Ammon's horn (tissue), 1 donor: ENCODE results near the gene DBNL.

Source experiments
- DNase-seq: peaks from one replicate; pipeline ENCODE4 v3.0.0-alpha.2; 2016; ENCODE audit warnings: low spot score

Gene DBNL

DNA sequence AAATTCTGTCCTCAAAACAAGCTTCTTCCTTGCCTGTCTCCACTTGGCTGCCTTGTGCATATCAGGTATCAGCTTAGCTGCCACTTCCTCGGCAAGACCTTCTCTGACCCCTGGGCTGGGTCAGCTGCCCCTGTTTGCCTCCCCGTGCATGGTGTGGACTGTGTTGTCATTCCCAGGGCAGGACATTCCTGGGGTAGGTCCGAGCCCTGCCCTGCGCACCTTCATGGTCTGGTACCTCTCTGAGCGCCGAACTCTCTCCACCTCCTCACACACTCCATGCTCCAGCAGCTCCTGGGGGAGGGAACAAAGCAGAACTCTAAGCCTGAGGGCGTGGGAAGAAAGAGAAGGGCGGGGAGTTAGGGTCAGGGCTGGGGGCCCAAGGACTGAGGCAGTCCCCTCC is 34.0 kb downstream of the DBNL start:
- DNase-seq: no peak

DNA sequence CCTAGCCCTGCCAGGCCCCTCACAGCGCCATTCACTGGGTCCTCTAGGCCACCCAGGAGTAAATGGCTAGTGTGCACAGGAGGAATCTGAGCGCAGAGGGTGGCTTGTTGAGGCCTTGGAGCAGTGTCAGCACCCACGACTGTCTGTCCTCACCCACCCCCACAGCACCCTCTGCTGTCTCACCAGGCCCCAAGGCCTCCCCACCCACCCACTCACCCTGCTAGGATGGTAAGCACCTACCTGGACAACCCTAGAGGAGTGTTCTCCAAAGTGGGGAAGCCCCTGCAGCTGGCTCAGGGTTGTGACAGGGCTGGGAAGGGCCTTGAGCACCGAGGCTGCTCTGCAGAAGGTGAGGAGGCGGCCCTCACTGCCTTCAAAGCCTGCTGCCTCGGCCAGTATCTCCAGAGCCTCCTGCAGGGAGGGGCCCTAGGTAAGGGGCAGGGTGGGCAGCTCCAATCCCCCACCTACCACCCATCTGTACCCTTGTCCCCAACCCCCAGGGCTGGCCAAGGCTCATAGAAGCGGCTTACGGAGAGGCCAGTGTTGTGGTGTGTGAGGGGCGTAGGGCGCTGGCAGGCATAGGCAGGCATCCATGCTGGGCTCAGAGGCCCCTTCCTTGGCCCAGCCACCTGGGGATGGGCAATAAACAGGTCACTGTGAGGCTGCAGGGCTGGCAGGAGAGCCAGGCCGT is 35.0 kb downstream of the DBNL start:
- DNase-seq: no peak

DNA sequence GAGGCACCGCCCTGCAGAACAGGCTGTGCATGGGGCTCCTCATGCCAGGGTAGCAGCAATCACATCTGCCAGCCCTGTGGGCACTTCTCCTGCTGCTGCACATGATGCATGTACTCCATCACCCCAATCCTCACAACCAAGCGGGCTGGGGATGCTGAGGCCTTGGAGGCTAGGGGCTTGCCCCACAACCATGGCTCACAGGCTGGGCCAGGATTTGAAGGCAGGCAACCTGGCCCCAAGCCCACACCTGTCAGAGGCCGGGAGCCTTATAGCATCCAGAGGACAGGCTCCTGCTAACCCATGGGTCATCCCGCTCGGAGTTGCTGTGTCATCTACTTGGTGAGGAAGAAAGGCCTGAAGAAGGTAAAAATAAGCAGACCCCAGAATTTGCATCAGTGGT is 35.6 kb downstream of the DBNL start:
- no peak for DNase-seq

DNA sequence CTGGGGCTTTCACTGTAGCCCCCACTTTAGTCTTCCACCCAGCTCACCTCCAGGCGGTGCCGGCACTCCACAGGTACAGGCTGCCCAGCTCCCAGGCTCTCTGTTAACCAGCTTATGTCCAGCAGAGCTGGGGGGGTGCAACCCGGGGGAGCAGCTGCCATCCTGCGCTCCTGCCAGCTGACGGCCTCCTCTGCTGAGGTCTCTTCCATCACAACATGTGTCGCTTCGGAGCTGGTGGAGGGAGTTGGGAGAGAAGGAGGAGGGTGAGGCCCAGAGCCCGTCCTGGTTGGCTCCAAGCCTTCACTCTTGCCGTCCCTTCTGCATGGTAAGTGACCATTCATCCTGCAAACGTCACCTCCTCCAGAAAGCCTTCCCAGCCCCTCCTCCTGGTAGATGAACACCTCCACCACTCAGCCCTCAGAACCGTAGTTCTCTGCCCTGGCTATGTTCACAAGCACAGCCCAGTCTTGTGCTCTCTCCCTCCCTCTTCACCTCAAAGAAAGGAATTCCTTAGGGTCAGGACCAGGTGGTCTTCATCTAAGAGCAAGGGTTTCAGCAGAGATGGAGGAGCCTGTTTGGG is 36.3 kb downstream of the DBNL start:
- DNase-seq: no peak

DNA sequence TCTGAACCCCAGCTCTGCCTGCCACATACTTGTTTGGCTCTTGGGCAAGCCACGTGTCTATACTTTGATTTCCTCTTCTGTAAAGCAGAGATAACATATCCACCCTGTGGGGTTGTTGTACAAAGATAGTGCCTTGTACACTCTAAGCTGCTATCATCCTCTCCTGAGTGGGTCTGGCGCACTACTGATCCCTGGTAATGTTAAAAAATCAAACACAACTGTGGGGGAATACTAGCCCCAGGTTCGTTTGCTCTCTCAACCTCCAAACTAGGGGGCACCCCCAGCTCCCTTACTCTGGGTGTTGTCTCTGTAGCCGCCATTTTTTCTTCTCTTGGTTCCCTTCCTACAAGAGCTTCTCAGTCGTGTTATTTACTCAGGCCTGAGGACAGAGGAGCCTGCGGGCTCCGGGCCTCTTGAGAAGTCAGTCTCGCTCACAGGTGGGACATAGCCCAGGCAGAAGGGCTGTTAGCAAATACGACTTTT is 36.8 kb downstream of the DBNL start:
- no peak for DNase-seq

DNA sequence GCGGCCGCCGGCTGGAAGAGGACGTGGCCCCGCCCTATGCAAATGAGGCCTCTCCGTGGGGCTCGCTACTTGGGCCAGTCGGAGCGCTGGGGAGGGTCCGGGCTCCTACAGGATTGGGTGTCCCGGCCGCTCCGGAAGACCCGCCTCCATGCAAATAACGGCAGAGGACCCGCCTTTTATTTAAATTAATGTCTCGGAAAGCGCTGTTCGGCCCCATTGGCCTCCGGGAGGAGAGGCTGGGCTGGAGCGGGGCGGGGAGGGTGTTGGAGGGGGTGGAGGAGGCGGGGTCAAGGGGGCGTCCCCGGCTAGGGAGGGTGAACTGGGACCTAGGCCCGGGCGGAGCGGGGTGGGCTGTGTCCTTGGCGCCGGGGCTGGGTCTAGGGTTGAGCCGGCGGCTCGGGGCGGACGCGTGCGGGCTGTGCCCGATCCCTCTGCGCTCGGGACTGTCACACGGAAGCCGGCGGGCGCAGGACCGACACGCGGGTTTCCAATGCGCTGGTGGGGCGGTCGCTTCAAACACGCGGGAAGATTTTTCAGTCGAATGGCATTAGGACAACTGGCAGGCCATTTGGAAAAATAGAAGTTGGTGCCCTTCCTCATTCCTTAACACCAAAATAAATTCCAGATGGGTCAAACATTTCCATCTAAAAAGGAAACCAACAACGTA is 38.2 kb downstream of the DBNL start:
- DNase-seq: peak; percentile 99

DNA sequence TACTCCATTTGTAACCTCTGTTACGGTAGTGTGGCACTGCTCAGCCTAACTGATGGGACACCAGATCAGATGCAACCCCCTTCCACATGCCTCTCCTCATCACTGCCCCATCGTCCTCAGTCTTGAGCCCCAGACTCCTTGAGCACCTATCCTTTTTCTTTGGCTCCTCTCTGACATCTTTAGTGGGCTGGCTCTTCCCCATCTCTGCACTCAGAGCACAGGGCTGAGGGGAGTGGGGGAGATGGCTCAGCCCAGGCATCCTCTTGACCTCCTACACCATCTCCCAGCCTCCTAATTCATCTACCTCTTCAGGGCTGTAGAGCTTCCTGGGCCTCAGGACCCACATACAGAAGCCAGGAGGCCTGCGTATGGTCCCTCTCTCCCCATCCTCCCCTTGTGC is 39.3 kb downstream of the DBNL start:
- DNase-seq: no peak

DNA sequence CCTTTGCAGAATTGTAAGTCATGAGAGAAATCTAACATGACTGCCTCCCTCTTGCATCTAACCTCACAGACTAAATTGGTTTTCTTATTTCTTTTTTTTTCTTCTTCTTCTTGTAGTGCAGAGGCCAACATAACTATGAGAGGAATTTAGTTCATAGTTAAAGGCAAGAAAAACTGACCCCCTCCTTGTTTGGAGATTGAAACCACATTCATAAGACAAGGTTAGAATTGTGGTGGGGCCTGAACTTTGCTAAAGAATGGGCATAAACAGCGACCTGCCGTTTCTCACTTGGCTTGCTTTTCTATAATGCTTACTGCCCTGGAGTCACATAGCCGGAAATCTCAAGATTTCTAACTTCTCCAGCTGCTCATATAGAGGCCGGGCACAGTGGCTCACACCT is 40.2 kb downstream of the DBNL start:
- DNase-seq: no peak

DNA sequence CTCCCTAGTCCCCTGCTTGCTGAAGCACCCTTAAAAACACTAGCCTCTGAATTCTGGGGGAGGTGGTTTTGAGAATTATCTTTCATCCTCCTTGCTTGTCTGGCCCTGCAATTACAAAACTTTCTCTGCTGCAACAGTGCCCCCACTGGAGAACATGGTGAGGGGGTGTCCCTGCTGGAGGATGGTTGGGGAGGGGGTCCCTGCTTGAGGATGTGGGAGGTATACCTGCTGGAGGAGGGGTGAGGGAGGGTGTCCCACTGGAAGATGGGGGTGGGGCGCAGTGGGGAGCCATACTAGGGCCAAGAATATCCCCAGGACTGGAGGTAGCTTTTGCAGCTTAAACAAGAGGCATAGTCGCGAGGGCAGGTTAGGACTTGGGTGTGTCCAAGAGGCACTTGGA is 41.0 kb downstream of the DBNL start:
- no peak for DNase-seq

DNA sequence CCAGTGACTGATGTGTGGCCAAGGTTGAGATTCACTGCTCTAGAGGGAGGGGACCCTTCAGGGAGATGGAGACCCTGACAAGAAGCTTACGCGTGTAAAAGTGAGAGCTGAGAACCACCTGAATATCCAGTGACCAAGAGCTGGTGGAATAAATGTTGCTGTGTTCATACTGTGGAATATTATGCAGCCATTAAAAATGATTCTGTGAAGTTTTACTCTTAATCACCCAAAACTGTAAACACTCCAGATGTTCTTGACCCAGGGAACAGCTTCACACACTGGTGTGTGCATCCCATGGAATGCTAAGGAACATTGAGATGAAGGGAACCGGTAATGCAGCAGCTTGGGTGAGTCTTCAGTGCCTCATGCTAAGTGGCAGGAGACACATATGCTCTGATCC is 42.1 kb downstream of the DBNL start:
- no peak for DNase-seq

DNA sequence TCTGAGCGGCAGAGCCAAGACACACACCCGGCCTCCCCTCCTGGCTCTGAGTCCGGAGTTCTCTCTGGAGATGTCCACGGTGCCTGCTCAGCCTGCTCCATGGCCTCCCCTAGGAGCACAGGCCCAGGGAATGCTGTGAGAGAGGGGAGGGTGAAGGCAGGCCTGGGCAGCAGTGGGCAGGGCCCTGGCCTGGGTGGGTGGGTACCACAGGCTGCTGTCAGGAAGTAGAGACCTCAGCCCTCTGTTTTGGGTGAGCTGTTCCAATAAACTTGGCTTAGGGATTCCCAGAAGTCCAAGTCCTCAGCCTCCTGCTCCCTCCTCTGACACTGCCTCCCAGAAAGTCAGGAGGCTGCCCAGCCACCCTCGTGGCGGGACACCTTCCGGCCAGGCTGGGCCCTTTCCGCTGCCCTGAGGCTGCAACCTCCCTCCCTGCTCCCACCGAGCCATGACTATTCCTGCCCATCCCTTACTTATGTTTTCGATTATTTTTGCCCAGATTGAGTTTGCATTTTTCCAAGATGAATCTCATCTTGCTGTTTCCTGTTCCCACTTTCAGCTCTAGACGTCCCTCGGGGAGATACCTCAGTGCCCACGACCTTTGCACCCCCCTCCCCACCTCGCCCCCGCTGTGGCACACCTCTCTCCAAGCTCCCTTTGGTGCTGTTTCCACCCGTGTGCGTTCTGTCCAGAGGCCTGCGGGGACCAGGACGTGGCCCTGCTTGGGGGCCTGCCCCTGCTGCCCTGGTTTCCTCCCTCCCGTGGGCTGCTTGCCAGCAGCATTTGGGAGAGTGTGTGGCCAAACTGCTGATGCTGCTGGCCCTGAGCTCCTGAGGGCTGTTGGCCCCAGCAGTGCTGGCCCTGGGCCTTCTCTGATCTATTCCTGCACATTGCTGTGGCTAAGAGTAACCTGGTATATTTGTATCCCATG is 43.7 kb downstream of the DBNL start:
- peak; percentile 47 for DNase-seq

DNA sequence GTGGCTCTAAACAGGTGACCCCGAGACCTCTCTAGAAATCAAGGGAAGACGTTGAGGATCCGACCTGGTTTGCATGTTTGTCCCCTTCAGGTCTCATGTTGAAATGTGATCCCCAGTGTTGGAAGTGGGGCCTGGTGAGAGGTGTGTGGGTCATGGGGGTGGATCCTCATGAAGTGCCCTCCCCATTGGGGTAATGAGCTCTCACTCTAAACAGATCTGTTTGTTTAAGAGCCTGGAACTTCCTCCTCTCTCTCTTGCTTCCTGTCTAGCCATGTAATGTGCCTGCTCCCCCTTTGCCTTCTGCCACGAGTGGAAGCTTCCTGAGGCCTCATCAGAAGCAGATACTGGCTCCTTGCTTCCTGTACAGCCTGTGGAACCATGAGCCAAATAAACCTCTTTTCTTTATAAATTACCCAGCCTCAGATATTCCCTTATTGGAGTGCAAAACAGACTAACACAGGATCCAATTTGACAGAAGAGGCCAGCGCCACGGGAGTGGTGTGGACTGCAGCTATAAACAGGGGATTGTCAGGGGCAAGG is 48.7 kb downstream of the DBNL start:
- no peak for DNase-seq

DNA sequence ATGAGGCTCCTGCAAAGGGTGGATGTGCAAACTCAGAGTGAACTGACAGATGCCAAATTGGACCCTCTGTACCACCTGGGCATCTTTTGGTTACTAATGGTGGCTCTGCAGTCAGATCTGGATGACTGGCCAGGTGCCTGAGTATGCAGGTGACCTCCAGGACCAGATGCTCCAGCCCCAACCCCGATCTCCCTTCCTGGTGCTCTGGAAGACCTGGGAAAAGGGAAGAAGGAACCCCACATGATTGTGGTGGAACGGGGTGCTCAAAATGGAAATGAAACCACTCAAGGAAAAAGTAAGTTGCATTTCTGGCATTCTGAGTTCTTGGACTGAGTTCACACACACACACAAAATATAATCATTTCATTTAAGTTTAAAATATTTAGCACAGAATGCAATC is 49.9 kb downstream of the DBNL start:
- no peak for DNase-seq

DNA sequence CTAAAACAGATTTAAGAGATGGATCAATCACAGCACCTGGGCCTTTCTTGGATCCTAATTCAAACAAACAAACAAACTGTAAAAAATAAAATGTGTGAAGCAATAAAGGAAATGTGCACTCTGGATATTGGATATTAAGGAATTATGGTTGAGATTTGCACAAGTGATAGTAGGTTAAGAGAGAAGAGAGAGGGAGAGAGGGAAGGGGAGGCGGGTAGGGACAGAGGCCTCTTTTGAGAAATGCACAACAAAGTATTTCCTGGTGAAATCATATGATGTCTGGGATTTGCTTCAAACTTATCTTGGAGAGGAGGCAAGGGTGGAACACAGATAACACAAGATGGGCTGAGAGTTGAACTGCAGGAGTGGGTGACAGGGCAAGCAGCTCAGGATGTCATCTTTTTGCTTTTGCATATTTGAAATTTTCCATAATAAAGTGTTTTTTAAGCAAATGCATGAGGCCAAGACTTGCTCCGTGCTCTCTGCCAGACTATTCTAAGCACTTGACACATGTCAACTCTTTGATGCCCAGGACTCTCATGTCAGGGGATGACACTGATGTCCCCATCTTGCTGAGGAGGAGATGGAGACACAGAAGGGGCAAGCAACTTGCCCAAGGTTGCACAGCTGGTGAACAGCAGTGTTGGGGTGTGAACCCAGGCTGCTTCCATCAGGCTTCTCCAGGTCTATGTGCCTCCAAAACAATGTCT is 50.5 kb downstream of the DBNL start:
- DNase-seq: no peak

DNA sequence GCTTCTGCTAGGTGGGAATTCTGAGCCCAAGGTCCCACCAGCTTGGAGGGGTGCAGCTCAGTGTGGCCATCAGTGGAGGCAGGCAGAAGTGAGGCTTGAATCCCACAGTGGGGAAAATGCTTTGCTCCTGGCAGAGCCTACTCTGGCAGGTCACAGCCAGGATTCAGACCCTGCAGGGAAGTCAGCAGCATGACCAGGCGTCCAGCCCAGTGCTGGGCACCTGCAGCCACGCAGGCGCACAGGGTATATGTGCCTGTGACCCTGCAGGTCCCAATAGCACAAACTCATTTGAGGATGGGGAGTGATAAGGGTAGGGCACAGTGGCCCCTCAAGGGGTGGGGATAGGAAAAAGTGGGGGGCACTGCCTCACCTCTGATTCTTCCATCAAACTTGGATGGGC is 51.3 kb downstream of the DBNL start:
- no peak for DNase-seq

DNA sequence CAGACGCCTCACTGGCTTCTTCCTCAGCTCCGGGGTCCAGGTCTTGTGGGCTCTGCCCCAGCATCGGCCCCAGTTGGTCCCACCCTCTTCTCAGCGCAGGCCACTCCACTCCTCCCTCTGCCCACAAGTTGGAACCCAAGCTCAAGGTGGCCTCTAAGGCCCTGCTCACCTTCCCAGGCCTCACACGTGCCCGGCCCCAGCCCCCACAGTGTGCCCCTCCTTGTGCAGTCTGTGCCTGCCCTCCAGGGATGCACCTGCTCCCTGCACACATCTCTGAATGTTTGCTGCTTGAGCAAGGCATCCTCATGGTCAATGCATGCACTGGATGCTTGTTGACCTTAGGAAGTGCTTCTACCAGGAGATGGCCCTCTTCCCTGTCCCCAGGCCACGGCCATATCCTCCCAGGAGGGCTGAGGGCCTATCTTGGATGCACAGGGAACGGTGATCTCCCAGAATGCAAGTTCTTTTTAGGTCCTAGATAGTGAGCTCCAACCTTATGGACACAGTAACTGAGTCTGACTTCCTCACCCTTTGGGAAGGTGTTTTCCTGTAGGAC is 51.9 kb downstream of the DBNL start:
- no peak for DNase-seq

DNA sequence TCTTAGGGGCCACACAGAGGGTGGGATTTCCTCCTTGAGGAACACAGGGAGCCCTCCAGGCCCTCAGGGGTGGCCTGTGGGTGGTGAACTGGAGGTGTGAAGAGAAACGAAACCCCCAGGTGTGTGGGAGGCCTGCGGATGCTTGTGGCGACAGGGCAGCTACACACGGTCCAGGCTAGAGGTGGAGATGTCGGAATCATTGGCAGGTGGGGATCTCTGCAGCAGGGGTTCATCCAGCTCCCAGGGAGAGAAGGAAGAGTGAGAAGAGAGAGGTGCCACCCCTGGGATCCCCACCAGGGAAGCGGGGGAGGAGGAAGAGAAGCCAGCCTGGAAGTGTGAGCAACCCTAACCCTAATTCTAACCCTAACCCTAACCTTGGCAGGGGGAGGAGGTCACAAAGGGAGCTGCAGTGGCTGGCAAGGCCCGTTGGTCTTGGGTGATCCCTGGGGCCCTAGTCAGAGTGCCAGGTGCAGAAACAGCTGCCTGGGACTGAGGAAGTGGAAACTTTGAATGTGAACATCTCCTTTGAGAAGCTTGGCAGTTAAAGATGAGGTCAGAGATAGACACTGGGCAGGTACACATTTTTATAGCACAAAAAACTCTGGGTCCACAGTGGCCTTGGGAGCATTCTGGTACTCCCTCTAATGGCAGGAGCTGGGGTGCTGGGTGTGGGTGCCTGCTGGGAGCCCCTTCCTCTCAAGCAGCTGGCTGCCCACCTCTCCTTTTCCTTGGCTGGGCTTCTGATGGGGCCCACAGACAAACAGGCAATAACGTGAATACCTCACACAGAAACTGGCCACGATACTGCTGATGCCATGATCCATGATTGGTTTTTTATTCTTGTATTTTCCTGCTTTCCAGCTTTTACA is 52.8 kb downstream of the DBNL start:
- no peak for DNase-seq

DNA sequence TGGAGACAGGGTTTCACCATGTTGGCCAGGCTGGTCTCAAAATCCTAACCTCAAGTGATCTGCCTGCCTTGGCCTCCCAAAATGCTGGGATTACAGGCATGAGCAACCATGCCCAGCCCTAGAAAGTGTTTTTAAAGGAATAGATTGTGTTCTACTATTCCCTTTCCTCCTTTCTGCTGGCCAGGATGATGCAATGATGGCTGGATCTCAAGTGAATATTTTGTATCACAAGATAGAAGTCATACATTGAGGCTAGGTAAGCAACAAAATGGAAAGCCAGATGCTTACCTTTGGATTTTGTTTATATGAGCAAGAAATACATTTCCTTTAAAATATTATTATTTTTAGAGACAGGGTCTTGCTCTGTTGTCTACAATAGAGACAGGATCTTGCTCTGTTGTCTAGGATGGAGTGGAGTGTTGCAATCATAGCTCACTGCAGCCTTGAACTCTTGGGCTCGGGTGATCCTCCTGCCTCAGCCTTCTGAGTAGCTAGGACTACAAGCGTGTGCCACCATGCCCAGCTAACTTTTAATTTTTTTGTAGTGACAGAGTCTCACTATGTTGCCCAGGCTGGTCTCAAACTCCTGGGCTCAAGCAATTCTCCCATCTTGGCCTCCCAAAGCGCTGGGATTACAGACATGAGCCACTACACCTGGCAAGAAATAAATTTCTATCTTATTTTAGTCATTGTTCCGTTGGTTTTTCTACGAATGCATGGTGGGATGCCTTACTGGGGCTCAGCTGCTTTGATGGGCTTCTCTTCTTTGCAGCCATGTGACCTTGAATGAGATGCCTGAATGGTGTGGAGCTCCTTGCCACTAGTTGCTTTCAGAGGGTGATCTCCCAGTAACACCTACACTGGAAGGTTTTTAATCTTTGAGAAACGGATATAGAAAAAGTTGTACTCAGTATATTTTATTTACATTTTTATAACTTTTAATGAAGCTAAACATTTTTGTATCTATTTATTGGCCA is 53.9 kb downstream of the DBNL start:
- no peak for DNase-seq

DNA sequence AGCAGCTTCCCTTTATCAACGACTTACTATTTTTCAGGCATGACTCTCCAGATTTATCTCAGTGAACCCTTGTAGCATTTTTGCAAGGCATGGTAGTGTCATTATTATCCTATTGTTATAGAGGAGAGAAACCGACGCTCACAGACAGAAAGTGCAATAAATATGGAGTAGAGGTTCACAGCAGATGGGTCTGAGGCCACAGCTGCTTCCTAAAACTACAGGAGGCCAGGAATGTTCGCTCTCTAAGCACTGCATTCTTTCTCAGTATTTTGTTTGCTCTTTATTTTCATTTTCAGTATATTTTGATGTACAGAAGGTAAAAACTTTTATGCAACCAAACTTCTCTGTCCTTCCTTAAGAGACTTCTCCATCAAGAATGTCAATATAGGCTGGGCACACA is 55.2 kb downstream of the DBNL start:
- DNase-seq: no peak
